H9 (cell line): ENCODE measurements around the gene KPNA2. TPM values are rescaled to one million over a fixed set of nuclear protein-coding genes. Genes with fewer than 3 reads are reported as not detected.
"Not testable (repeated sequence)": the region's sequence is repeated elsewhere in the genome, so short reads cannot be mapped to it uniquely, and the experiment has no call there.

ENCODE experiments used
- DNase-seq: peaks from one replicate; pipeline ENCODE4 v3.0.0-alpha.2; 2017
- H2AFZ ChIP-seq: one replicate; pipeline ENCODE4 v1.6.1; 2013; ENCODE audit warnings: mild to moderate bottlenecking, low read length, control low read depth, moderate library complexity
- H2AK5ac ChIP-seq: 2 replicates; pipeline ENCODE4 v1.6.1; 2013; ENCODE audit warnings: low read length, control low read depth, mixed read lengths; ENCODE audit not compliant: insufficient read length
- H2BK120ac ChIP-seq: one replicate; pipeline ENCODE4 v1.6.1; 2013; ENCODE audit warnings: low read depth, mild to moderate bottlenecking, low read length, control low read depth, inconsistent platforms; ENCODE audit not compliant: poor library complexity, severe bottlenecking
- H2BK12ac ChIP-seq: 2 replicates; pipeline ENCODE4 v1.6.1; 2013; ENCODE audit warnings: low read length, control low read depth, mixed read lengths, low read depth; ENCODE audit not compliant: insufficient read length
- H2BK15ac ChIP-seq: 2 replicates; pipeline ENCODE4 v1.6.1; 2013; ENCODE audit warnings: low read depth, low read length, control low read depth
- H2BK20ac ChIP-seq: one replicate; pipeline ENCODE4 v1.6.1; 2013; ENCODE audit warnings: low read depth, mild to moderate bottlenecking, low read length, control low read depth, inconsistent platforms; ENCODE audit not compliant: poor library complexity, severe bottlenecking
- H2BK5ac ChIP-seq: 2 replicates; pipeline ENCODE4 v1.6.1; 2013; ENCODE audit warnings: low read length, control low read depth, mixed read lengths; ENCODE audit not compliant: insufficient read length
- H3K14ac ChIP-seq: 2 replicates; pipeline ENCODE4 v1.6.1; 2013; ENCODE audit warnings: low read length, control low read depth; ENCODE audit not compliant: insufficient read depth
- H3K18ac ChIP-seq: 2 replicates; pipeline ENCODE4 v1.6.1; 2013; ENCODE audit warnings: low read depth, mild to moderate bottlenecking, mixed read lengths, low read length, control low read depth; ENCODE audit not compliant: insufficient read length
- H3K23ac ChIP-seq: 2 replicates; pipeline ENCODE4 v1.6.1; 2013; ENCODE audit warnings: low read length, control low read depth, mixed read lengths, low read depth; ENCODE audit not compliant: insufficient read length
- H3K23me2 ChIP-seq: 2 replicates; pipeline ENCODE4 v1.6.1; 2013; ENCODE audit warnings: low read depth, mild to moderate bottlenecking, mixed read lengths, low read length, control low read depth; ENCODE audit not compliant: insufficient read length, poor library complexity, severe bottlenecking
- H3K27ac ChIP-seq: 2 replicates; pipeline ENCODE4 v1.5.1; 2013; ENCODE audit warnings: low read length, control low read depth, mixed read lengths, low read depth; ENCODE audit not compliant: insufficient read length
- H3K27me3 ChIP-seq: 2 replicates; pipeline ENCODE4 v1.6.1; 2013; ENCODE audit warnings: low read length, control low read depth, inconsistent platforms; ENCODE audit not compliant: insufficient read depth
- H3K4ac ChIP-seq: 2 replicates; pipeline ENCODE4 v1.6.1; 2013; ENCODE audit warnings: low read depth, mild to moderate bottlenecking, control low read depth, inconsistent platforms, low read length, moderate library complexity
- H3K4me1 ChIP-seq: 2 replicates; pipeline ENCODE4 v1.6.1; 2013; ENCODE audit warnings: low read length, control low read depth, inconsistent platforms; ENCODE audit not compliant: insufficient read depth
- H3K4me2 ChIP-seq: 2 replicates; pipeline ENCODE4 v1.6.1; 2013; ENCODE audit warnings: low read length, control low read depth, mixed read lengths; ENCODE audit not compliant: insufficient read length, insufficient read depth
- H3K56ac ChIP-seq: 2 replicates; pipeline ENCODE4 v1.6.1; 2013; ENCODE audit warnings: low read depth, mild to moderate bottlenecking, mixed read lengths, low read length, control low read depth; ENCODE audit not compliant: insufficient read length
- H3K79me1 ChIP-seq: 2 replicates; pipeline ENCODE4 v1.6.1; 2013; ENCODE audit warnings: low read depth, mild to moderate bottlenecking, moderate library complexity, low read length, control low read depth, inconsistent platforms; ENCODE audit not compliant: insufficient read depth, poor library complexity, severe bottlenecking
- H3K79me2 ChIP-seq: 2 replicates; pipeline ENCODE4 v1.6.1; 2013; ENCODE audit warnings: low read length, control low read depth, inconsistent platforms; ENCODE audit not compliant: insufficient read depth
- H3K9ac ChIP-seq: 2 replicates; pipeline ENCODE4 v1.6.1; 2013; ENCODE audit warnings: low read length, control low read depth, mixed read lengths; ENCODE audit not compliant: insufficient read length; ENCODE audit errors: extremely low read depth
- H3K9me3 ChIP-seq: one replicate; pipeline ENCODE4 v1.6.1; 2013; ENCODE audit warnings: low read depth, low read length, inconsistent platforms; ENCODE audit not compliant: control insufficient read depth
- H3T11ph ChIP-seq: one replicate; pipeline ENCODE4 v1.6.1; 2013; ENCODE audit warnings: mild to moderate bottlenecking, low read length, control low read depth, inconsistent platforms
- H4K20me1 ChIP-seq: one replicate; pipeline ENCODE4 v1.6.1; 2013; ENCODE audit not compliant: control insufficient read depth, insufficient read length, insufficient read depth
- H4K5ac ChIP-seq: 2 replicates; pipeline ENCODE4 v1.6.1; 2013; ENCODE audit warnings: low read depth, mild to moderate bottlenecking, mixed read lengths, low read length, control low read depth; ENCODE audit not compliant: insufficient read length
- H4K8ac ChIP-seq: replicated peaks from 2 replicates; pipeline ENCODE4 v1.6.1; 2013; ENCODE audit warnings: low read length, control low read depth, mixed read lengths, low read depth; ENCODE audit not compliant: insufficient read length
- H4K91ac ChIP-seq: 2 replicates; pipeline ENCODE4 v1.6.1; 2013; ENCODE audit warnings: low read depth, mild to moderate bottlenecking, moderate library complexity, mixed read lengths, low read length, control low read depth; ENCODE audit not compliant: insufficient read length
- H3K27ac Mint-ChIP-seq, 3 experiments: 2 replicates in 2 of 3; 3 replicates in 1 of 3; pipeline ENCODE4 v1.8.0; 2020 to 2021; ENCODE audit warnings: mixed read lengths in 3 of 3, mild to moderate bottlenecking in 1 of 3, moderate library complexity in 1 of 3
- H3K27me3 Mint-ChIP-seq: 2 replicates; pipeline ENCODE4 v1.8.0; 2021; ENCODE audit warnings: low read depth, mild to moderate bottlenecking, moderate library complexity, mixed read lengths
- H3K36me3 Mint-ChIP-seq, 3 experiments: 2 replicates in 2 of 3; 3 replicates in 1 of 3; pipeline ENCODE4 v1.8.0; 2020 to 2021; ENCODE audit warnings: low read depth in 3 of 3, mixed read lengths in 3 of 3; ENCODE audit not compliant: insufficient read depth in 1 of 3
- H3K4me1 Mint-ChIP-seq, 2 experiments: 2 replicates each; pipeline ENCODE4 v1.8.0; 2020; ENCODE audit warnings: mixed read lengths in 2 of 2
- H3K4me3 Mint-ChIP-seq, 2 experiments: 2 replicates in 1 of 2; 3 replicates in 1 of 2; pipeline ENCODE4 v1.8.0; 2020 to 2021; ENCODE audit warnings: mild to moderate bottlenecking in 2 of 2, mixed read lengths in 2 of 2, moderate library complexity in 1 of 2
- H3K9me3 Mint-ChIP-seq, 2 experiments: 2 replicates in 1 of 2; 3 replicates in 1 of 2; pipeline ENCODE4 v1.8.0; 2020; ENCODE audit warnings: mild to moderate bottlenecking in 2 of 2, mixed read lengths in 2 of 2, moderate library complexity in 1 of 2
- CTCF ChIP-seq: fragments of 200-600 bp; sonication (generic); conservative IDR thresholded peaks from 3 replicates; pipeline ENCODE4 v1.8.0; 2021; ENCODE audit warnings: antibody characterized with exemption, mild to moderate bottlenecking
- WGBS: extraction: QIAGEN DNeasy Blood & Tissue Kit; methylation state at CpG from one replicate; pipeline ENCODE4 v1.1.7; 2013; ENCODE audit warnings: missing lambda C conversion rate, low lambda C conversion rate, mixed read lengths; ENCODE audit not compliant: insufficient read length; ENCODE audit errors: extremely low coverage; 5-methylcytosine and 5-hydroxymethylcytosine counted together
- total RNA-seq: library from RNA; stranded (reverse); gene quantifications from 2 replicates; pipeline ENCODE4 v1.2.1, GENCODE V29; 2021

The KPNA2 gene
- total RNA-seq, 1 experiment from 2014 or later: 432 TPM

- no peaks in the 10 kb centered on the region; the same call in 1 of the 2 replicates for H3K27me3 Mint-ChIP-seq
- H3K56ac ChIP-seq: no peak overlapping the region
- no peak overlapping the region for H3T11ph ChIP-seq
- no peak overlapping the region for H2AFZ ChIP-seq
- H3K79me2 ChIP-seq: no peaks in the 10 kb centered on the region
- H4K5ac ChIP-seq: no peak overlapping the region
- H3K4me1 Mint-ChIP-seq: no peaks in the 10 kb centered on the region
- no peak overlapping the region for H4K8ac ChIP-seq
- no peaks in the 10 kb centered on the region for H3K9me3 ChIP-seq
- no peaks in the 10 kb centered on the region for H3K4me1 ChIP-seq
- no peaks in the 10 kb centered on the region; a peak in 1 of 5 replicates for H3K9me3 Mint-ChIP-seq
- no peak overlapping the region for H3K27ac ChIP-seq
- no peak overlapping the region for H2BK12ac ChIP-seq
- H3K9ac ChIP-seq: no peak overlapping the region
- no peak overlapping the region for H2BK5ac ChIP-seq
- no peak overlapping the region for H3K27ac Mint-ChIP-seq
- H2AK5ac ChIP-seq: no peak overlapping the region
- no peak overlapping the region for H3K18ac ChIP-seq
- no peaks in the 10 kb centered on the region for H3K36me3 Mint-ChIP-seq
- H4K20me1 ChIP-seq: no peaks in the 10 kb centered on the region
- WGBS: no CpG with 5 or more reads among the region's 4 CpGs
- H4K91ac ChIP-seq: no peak overlapping the region
- no peak overlapping the region for H3K4me3 Mint-ChIP-seq
- no peak overlapping the region for H2BK15ac ChIP-seq
- DNase-seq: no peak
- no peaks in the 10 kb centered on the region for H3K27me3 ChIP-seq
- TF ChIP-seq CTCF: no peak
- no peak overlapping the region for H3K4me2 ChIP-seq
- H2BK20ac ChIP-seq: no peak overlapping the region
- no peaks in the 10 kb centered on the region for H3K23me2 ChIP-seq
- no peak overlapping the region for H3K23ac ChIP-seq
- no peak overlapping the region for H3K14ac ChIP-seq
- H3K4ac ChIP-seq: no peak overlapping the region
- H2BK120ac ChIP-seq: no peak overlapping the region
- no peaks in the 10 kb centered on the region for H3K79me1 ChIP-seq
Observed at GRCh38 chr17:68074279-68074678, 38.7 kb downstream of the KPNA2 start.

GRCh38 chr17:68075953-68076607 lies 40.5 kb downstream of the KPNA2 start:
- not testable (repeated sequence) for H3K27ac Mint-ChIP-seq, H3K4me3 Mint-ChIP-seq, H3K27me3 Mint-ChIP-seq

More at GRCh38 chr17:68075953-68076607, 40.5 kb downstream of the KPNA2 start:
- not testable (repeated sequence) for H3K56ac ChIP-seq, H2BK20ac ChIP-seq, H2BK12ac ChIP-seq, H3K27ac ChIP-seq, H2BK120ac ChIP-seq, H3K9me3 ChIP-seq, H3K79me1 ChIP-seq, H3K18ac ChIP-seq, DNase-seq, H3K27me3 ChIP-seq, H4K8ac ChIP-seq, H3K4me1 ChIP-seq, H4K20me1 ChIP-seq, H3K14ac ChIP-seq, H2BK15ac ChIP-seq, H3K23me2 ChIP-seq, H3K23ac ChIP-seq, H2AFZ ChIP-seq, H3K9me3 Mint-ChIP-seq, H2BK5ac ChIP-seq, H3K4me2 ChIP-seq, H3K4ac ChIP-seq, H3K4me1 Mint-ChIP-seq, H4K5ac ChIP-seq, H4K91ac ChIP-seq, H3K79me2 ChIP-seq, H3T11ph ChIP-seq, H3K36me3 Mint-ChIP-seq, H2AK5ac ChIP-seq, H3K9ac ChIP-seq
- WGBS: no CpG with 5 or more reads among the region's 1 CpG
